Amygdala (tissue), 56 donors: Measurements from ENCODE around the gene YY2.
"Not testable (repeated sequence)": the region's sequence is repeated elsewhere in the genome, so short reads cannot be mapped to it uniquely, and the experiment has no call there.

Experiments
- DNase-seq, 56 donors: peaks; one replicate each; lab custom pipeline; 2025; lab: John Stamatoyannopoulos, UW

The YY2 gene

GRCh38 chrX:21873063-21873775, 17.4 kb downstream of the YY2 start:
- no peak for DNase-seq

DNA sequence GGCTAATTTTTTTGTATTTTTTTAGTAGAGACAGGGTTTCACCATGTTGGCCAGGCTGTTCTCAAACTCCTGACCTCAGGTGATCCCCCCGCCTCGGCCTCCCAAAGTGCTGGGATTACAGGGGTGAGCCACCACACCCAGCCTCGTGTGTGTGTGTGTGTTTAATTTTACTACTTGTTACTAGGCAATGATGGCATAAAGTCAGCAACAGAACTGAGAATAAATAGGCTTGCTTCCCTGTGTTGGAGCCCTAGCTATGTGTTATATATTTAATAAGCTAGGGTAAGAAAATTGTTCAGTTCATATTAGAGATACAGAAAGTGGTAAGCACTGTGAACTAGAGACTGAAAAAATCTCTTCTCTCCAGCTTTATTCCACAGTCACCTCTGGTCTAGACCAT, 18.4 kb downstream of the YY2 start:
- not testable (repeated sequence) for DNase-seq

GRCh38 chrX:21875013-21875412, 19.2 kb downstream of the YY2 start:
- no peak for DNase-seq

- no peak for DNase-seq
These were observed 26.2 kb downstream of the YY2 start for GRCh38 chrX:21881881-21882574.

- peak in 12 of 56 donors; percentile 0 to 28 (median 0) for DNase-seq
These were observed 27.5 kb downstream of the YY2 start for GRCh38 chrX:21883258-21883657.

- DNase-seq: no peak
These were observed 29.8 kb downstream of the YY2 start for GRCh38 chrX:21885568-21885967.

DNA sequence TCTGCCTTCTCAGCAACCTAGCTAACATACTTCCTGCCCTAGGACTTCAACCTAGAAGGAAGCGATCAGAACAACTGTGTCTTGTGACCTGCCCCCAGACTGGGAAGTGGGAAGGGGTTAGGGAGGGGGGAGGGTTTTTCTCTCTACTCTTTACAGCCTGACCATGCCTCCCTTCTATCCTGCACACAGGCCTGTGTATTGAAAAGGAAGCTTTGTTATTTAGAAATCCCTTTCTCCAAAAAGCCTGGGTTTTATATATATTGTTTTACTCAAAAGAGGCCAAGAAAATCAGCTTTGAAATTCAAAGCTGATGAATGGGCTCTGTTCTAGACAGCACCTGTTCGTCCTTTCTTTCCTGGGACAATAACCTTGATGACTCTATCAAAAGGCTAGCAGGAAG, 49.5 kb downstream of the YY2 start:
- peak in 1 of 56 donors; percentile 1 for DNase-seq

DNA sequence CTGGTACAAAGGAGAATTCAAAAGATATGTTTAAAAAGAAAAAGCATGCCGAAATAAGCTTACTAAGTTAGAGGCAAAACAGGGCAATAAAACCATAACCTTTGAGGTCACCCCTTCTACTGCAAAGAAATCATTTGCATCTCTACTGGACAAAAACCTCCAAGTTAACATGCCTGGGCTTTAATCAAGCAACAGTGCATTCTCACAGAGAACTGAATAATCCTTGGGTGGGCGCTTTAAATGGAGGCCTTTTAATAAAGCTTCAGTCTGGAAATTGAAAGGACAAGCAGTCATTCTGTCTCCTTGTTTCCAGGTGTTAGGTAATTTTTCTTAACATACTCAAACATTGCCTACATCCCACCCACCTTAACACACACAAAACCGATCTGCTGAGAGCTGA, 50.2 kb downstream of the YY2 start:
- no peak for DNase-seq

- peak in 1 of 56 donors; percentile 0 for DNase-seq
These were observed 51.5 kb downstream of the YY2 start for GRCh38 chrX:21907260-21907659.
